ENCODE measurements around the gene LRRC46.

DNA sequence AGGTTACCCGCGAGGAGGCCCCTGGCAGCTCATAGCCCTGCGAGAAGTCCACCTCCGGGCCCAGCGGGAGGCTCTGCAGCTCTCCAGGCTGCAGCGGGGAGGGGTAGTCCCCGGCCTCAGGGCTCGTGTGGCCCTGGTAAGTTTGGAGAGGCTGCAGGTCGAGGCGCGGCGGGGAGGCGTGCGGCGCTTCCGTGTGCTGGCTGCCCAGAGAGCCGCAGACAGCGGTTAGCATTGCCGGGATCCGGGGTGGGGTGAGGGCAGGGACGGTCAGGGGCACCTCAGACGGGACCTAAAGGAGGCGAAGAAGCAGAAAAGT, 16.7 kb downstream of the LRRC46 start:
- no peak for TF ChIP-seq EZH2 (IDR thresholded peaks at IDR 0.05; ENCODE audit: insufficient read depth, poor library complexity, severe bottlenecking)
- TF ChIP-seq EZH2phosphoT487 (IDR thresholded peaks at IDR 0.05; ENCODE audit: insufficient read depth, low read depth), result no peak
